Motor neuron (in vitro differentiated cells): ENCODE results near the gene RNU6-1. TPM values are rescaled to one million over a fixed set of nuclear protein-coding genes. Genes with fewer than 3 reads are reported as not detected.

ENCODE experiments used
- ATAC-seq, 8 experiments: fragments of 200-7000 bp; cut with Tn5 transposase; replicated peaks in 6 of 8; 2 replicates each; pipeline ENCODE4 v1.8.0; 2021; ENCODE audit warnings: mild to moderate bottlenecking in 8 of 8, moderate library complexity in 8 of 8
- H3K27ac ChIP-seq, 2 donors: fragments of 250-450 bp; sonication (Bioruptor Pico); 2 replicates each; pipeline ENCODE4 v1.9.0; 2021; ENCODE audit warnings: antibody characterized with exemption in 2 of 2, mild to moderate bottlenecking in 2 of 2, moderate library complexity in 1 of 2
- H3K4me1 ChIP-seq, 2 donors: fragments of 250-450 bp; sonication (Bioruptor Pico); replicated peaks in 1 of 2; 2 replicates each; pipeline ENCODE4 v1.6.1; 2021; ENCODE audit warnings: antibody characterized with exemption in 2 of 2, mild to moderate bottlenecking in 2 of 2, moderate library complexity in 1 of 2
- H3K4me3 ChIP-seq, 5 donors: fragments of 250-450 bp; sonication (Bioruptor Pico); 2 replicates each; pipeline ENCODE4 v1.9.0; 2021; ENCODE audit warnings: antibody characterized with exemption in 5 of 5, mild to moderate bottlenecking in 5 of 5, moderate library complexity in 4 of 5
- WGBS, 10 experiments: fragments of 450-650 bp; shearing (Covaris generic); methylation state at CpG; one replicate each; pipeline ENCODE4 v1.0.0; 2022; 5-methylcytosine and 5-hydroxymethylcytosine counted together
- in situ Hi-C, 9 experiments: fragments of 400-800 bp; cut with MboI; loops; one replicate each; pipeline ENCODE4 v1.15.0; 2021; ENCODE audit warnings: low sequenced_read_pairs in 9 of 9, low pct_unique_long_range_greater_than_20kb in 2 of 9; ENCODE audit not compliant: unreplicated experiment in 9 of 9
- total RNA-seq, 8 experiments: library from RNA; unstranded; fragments of 300-600 nt; gene quantifications; 2 replicates each; pipeline versions ENCODE4 v1.2.3 to v1.2.4, GENCODE V29; 2022

RNU6-1 gene
- total RNA-seq, 8 experiments from 2014 or later: under 0.01 TPM; not detected in 7

GRCh38 chr15:67799801-67800205 is 40.0 kb downstream of the RNU6-1 start:
- WGBS, 10 experiments: 14 to 96% (median 67%) methylated on average over 1 to 4 of the region's 6 CpGs; no CpG with 5 or more reads in 3 of the 10 experiments
- peak in 5 of 8 experiments; percentile 61 to 82 (median 79) for ATAC-seq
- H3K4me3 ChIP-seq: no peak overlapping the region
- H3K4me1 ChIP-seq: peaks cover 10 to 15% of the 10 kb centered on the region in 2 donors
- no peak overlapping the region for H3K27ac ChIP-seq
- in situ Hi-C loops: no loop called here

GRCh38 chr15:67796196-67797127 is 43.4 kb downstream of the RNU6-1 start:
- 60 to 100% (median 87%) methylated on average over 1 to 4 of the region's 4 CpGs; no CpG with 5 or more reads in 3 of the 10 experiments for WGBS, 10 experiments
- peak in 2 of 8 experiments; percentile 70 to 86 for ATAC-seq
- no peak overlapping the region for H3K4me3 ChIP-seq
- H3K4me1 ChIP-seq: no peaks in the 10 kb centered on the region
- no peak overlapping the region for H3K27ac ChIP-seq
- in situ Hi-C loops: no loop called here

GRCh38 chr15:67794832-67795574 is 44.8 kb downstream of the RNU6-1 start:
- no peak for ATAC-seq
- in situ Hi-C loops: no loop called here
- 78 to 100% (median 94%) methylated on average over 2 to 4 of the region's 4 CpGs; no CpG with 5 or more reads in 1 of the 10 experiments for WGBS, 10 experiments

GRCh38 chr15:67792250-67792942 is 47.4 kb downstream of the RNU6-1 start:
- peaks cover 0 to under 1% of the 10 kb centered on the region in 2 donors for H3K4me1 ChIP-seq
- in situ Hi-C loops: no loop called here
- peak in 1 of 8 experiments; percentile 54 for ATAC-seq
- H3K4me3 ChIP-seq: no peak overlapping the region
- no peak overlapping the region for H3K27ac ChIP-seq
- 35 to 100% (median 72%) methylated on average over 2 to 8 of the region's 8 CpGs; no CpG with 5 or more reads in 2 of the 10 experiments for WGBS, 10 experiments

More at GRCh38 chr15:67794832-67795574, 44.8 kb downstream of the RNU6-1 start:
- no peak overlapping the region for H3K4me3 ChIP-seq
- H3K27ac ChIP-seq: no peak overlapping the region
- H3K4me1 ChIP-seq: no peaks in the 10 kb centered on the region

GRCh38 chr15:67790610-67791319 is 49.1 kb downstream of the RNU6-1 start:
- Histone ChIP-seq H3K27ac (no peak overlapping the region), H3K4me1 (peaks cover 0 to 7% of the 10 kb centered on the region in 2 donors), H3K4me3 (no peak overlapping the region)
- ATAC-seq: no peak
- WGBS, 10 experiments: 60 to 92% (median 71%) methylated on average over 1 to 3 of the region's 3 CpGs; no CpG with 5 or more reads in 5 of the 10 experiments
- in situ Hi-C loops: no loop called here

Other genes with a start within 250 kb of the RNU6-1 start
- gene SKOR1, start 14.5 kb downstream of the RNU6-1 start, total RNA-seq: under 1 TPM; 0.10 to 1.00 (median 0.42) TPM
- 10 to 100 TPM; 20.5 to 47.4 (median 31.3) TPM for gene PIAS1, start 214.3 kb upstream of the RNU6-1 start, total RNA-seq